GF-D8 (cell line): Measurements from ENCODE around the gene HPDL.
"Not testable (repeated sequence)": the region's sequence is repeated elsewhere in the genome, so short reads cannot be mapped to it uniquely, and the experiment has no call there.

Experiments used
- DNase-seq: peaks from one replicate; lab custom pipeline; 2025; lab: John Stamatoyannopoulos, UW

The HPDL gene

GRCh38 chr1:45351508-45351907, 24.8 kb downstream of the HPDL start:
- no peak for DNase-seq

GRCh38 chr1:45353685-45354084, 27.0 kb downstream of the HPDL start:
- no peak for DNase-seq

- DNase-seq = no peak
Measured at GRCh38 chr1:45354838-45355237, 28.1 kb downstream of the HPDL start.

- DNase-seq = no peak
Measured at GRCh38 chr1:45355683-45356082, 29.0 kb downstream of the HPDL start.

- DNase-seq = no peak
Measured at GRCh38 chr1:45356186-45356585, 29.5 kb downstream of the HPDL start.

GRCh38 chr1:45359882-45360513, 33.3 kb downstream of the HPDL start:
- no peak for DNase-seq

- not testable (repeated sequence) for DNase-seq
Measured at GRCh38 chr1:45360981-45361380, 34.3 kb downstream of the HPDL start.

- DNase-seq = no peak
Measured at GRCh38 chr1:45364294-45364693, 37.6 kb downstream of the HPDL start.

GRCh38 chr1:45365051-45365450, 38.4 kb downstream of the HPDL start:
- DNase-seq = no peak

- DNase-seq = no peak
Measured at GRCh38 chr1:45370575-45370974, 43.9 kb downstream of the HPDL start.

GRCh38 chr1:45373573-45373972, 46.9 kb downstream of the HPDL start:
- no peak for DNase-seq

- DNase-seq = no peak
Measured at GRCh38 chr1:45375104-45376090, 48.7 kb downstream of the HPDL start.

GRCh38 chr1:45378184-45378583, 51.5 kb downstream of the HPDL start:
- DNase-seq = no peak
